ENCODE results near the gene BRAT1. TPM values are rescaled to one million over a fixed set of nuclear protein-coding genes. Genes with fewer than 3 reads are reported as not detected.

BRAT1 gene
- 24.1 TPM for total RNA-seq
- long read RNA-seq, transcript BRAT1-201 (14 exons, 2,915 nt), result major isoform, 69 of 171 reads
- long read RNA-seq, partial matches to known transcripts, result 33 of 171 reads
- long read RNA-seq, other reads (novel, unspliced or antisense), result 69 of 171 reads

GRCh38 chr7:2555121-2556052 lies at the start of gene BRAT1:
Gene BRAT1, minus strand, starts transcription at chr7:2555524. Its CDS starts 1,093 bp downstream, at chr7:2554431.
- peak; percentile 100 for DNase-seq
- peaks cover 40% of the 10 kb centered on the region for H3K4me1 ChIP-seq
- peak; percentile 93 for ATAC-seq
- H3K9me3 ChIP-seq, result no peaks in the 10 kb centered on the region
- TF ChIP-seq CTCF (IDR thresholded peaks at IDR 0.05), result peak; percentile 46
- H3K4me3 ChIP-seq, result peak within 1 kb of the TSS; percentile 88
- no peaks in the 10 kb centered on the region for H3K27me3 ChIP-seq
- intact Hi-C loops (cut with DNase I), result no loop called here
- H3K36me3 ChIP-seq, result peaks cover 6% of the 10 kb centered on the region
- H3K27ac ChIP-seq, result peak within 1 kb of the TSS; percentile 100

GRCh38 chr7:2604608-2605174 lies 49.4 kb upstream of the BRAT1 start:
- TF ChIP-seq CTCF (IDR thresholded peaks at IDR 0.05), result no peak
- H3K27ac ChIP-seq, result no peak overlapping the region
- intact Hi-C loops (cut with DNase I), result no loop called here
- ATAC-seq (no peak), DNase-seq (no peak)
- peaks cover 23% of the 10 kb centered on the region for H3K4me1 ChIP-seq
- no peaks in the 10 kb centered on the region for H3K9me3 ChIP-seq
- no peak overlapping the region for H3K4me3 ChIP-seq
- no peaks in the 10 kb centered on the region for H3K27me3 ChIP-seq
- peaks cover 22% of the 10 kb centered on the region for H3K36me3 ChIP-seq

- H3K4me1 ChIP-seq, result peaks cover 18% of the 10 kb centered on the region
- H3K36me3 ChIP-seq, result peaks cover 35% of the 10 kb centered on the region
- H3K27ac ChIP-seq, result no peak overlapping the region
- H3K9me3 ChIP-seq, result no peaks in the 10 kb centered on the region
- intact Hi-C loops (cut with DNase I), result no loop called here
- no peak for DNase-seq
- ATAC-seq, result no peak
- no peak overlapping the region for H3K4me3 ChIP-seq
- H3K27me3 ChIP-seq, result no peaks in the 10 kb centered on the region
- no peak for TF ChIP-seq CTCF (IDR thresholded peaks at IDR 0.05)
These were observed 48.0 kb upstream of the BRAT1 start for GRCh38 chr7:2603044-2603965.

GRCh38 chr7:2602406-2603043 lies 47.2 kb upstream of the BRAT1 start:
- intact Hi-C loops (cut with DNase I), result no loop called here
- no peak for ATAC-seq
- Histone ChIP-seq H3K27ac (no peak overlapping the region), H3K36me3 (peaks cover 41% of the 10 kb centered on the region), H3K27me3 (no peaks in the 10 kb centered on the region), H3K4me3 (no peak overlapping the region), H3K4me1 (peaks cover 11% of the 10 kb centered on the region), H3K9me3 (no peaks in the 10 kb centered on the region)
- DNase-seq, result no peak
- no peak for TF ChIP-seq CTCF (IDR thresholded peaks at IDR 0.05)

GRCh38 chr7:2601907-2602306 lies 46.6 kb upstream of the BRAT1 start:
- no peaks in the 10 kb centered on the region for H3K27me3 ChIP-seq
- no peak overlapping the region for H3K27ac ChIP-seq
- peaks cover 48% of the 10 kb centered on the region for H3K36me3 ChIP-seq
- intact Hi-C loops (cut with DNase I), result no loop called here
- TF ChIP-seq CTCF (IDR thresholded peaks at IDR 0.05), result no peak
- H3K4me1 ChIP-seq, result peaks cover 11% of the 10 kb centered on the region
- H3K9me3 ChIP-seq, result no peaks in the 10 kb centered on the region
- ATAC-seq (no peak), DNase-seq (no peak)
- no peak overlapping the region for H3K4me3 ChIP-seq

Measured in upper lobe of right lung (tissue), 1 donor.